Loucy (cell line): Measurements from ENCODE around the gene COL9A1.

Source experiments
- EZH2phosphoT487 ChIP-seq: fragments of 200-600 bp; IDR thresholded peaks from 2 replicates; pipeline ENCODE4 v1.6.1; 2018; ENCODE audit warnings: antibody characterized with exemption, mild to moderate bottlenecking, moderate library complexity, borderline replicate concordance
- TF ChIP-seq, protein P1 (sequence below): fragments of 200-600 bp; sonication (generic); conservative IDR thresholded peaks from 2 replicates; pipeline ENCODE4 v1.5.1; 2014; ENCODE audit warnings: mild to moderate bottlenecking, antibody characterized with exemption, low read length

DNA sequence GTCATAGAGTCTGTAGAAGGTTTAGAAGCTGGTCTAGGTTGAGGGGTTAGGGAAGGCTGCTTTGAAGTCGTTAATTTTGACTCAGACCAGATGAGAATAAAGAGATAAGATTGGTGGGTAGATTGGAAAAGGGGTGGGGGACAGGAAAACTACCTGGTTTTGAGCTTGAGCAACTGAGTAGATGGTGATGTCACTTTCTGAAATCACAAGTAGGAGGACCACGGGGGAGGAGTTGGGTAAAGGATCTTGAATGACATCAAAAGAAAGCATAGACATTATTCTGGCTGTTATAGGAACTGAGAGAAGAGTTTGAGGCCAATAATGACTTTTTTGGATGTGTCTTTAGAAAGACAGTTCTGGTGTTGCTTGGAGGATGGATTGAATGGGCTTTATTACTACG, 4.1 kb upstream of the COL9A1 start:
- TF ChIP-seq, protein P1, sequence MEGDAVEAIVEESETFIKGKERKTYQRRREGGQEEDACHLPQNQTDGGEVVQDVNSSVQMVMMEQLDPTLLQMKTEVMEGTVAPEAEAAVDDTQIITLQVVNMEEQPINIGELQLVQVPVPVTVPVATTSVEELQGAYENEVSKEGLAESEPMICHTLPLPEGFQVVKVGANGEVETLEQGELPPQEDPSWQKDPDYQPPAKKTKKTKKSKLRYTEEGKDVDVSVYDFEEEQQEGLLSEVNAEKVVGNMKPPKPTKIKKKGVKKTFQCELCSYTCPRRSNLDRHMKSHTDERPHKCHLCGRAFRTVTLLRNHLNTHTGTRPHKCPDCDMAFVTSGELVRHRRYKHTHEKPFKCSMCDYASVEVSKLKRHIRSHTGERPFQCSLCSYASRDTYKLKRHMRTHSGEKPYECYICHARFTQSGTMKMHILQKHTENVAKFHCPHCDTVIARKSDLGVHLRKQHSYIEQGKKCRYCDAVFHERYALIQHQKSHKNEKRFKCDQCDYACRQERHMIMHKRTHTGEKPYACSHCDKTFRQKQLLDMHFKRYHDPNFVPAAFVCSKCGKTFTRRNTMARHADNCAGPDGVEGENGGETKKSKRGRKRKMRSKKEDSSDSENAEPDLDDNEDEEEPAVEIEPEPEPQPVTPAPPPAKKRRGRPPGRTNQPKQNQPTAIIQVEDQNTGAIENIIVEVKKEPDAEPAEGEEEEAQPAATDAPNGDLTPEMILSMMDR: no peak
- no peak for TF ChIP-seq EZH2phosphoT487
